ENCODE results near the gene RERE.

GRCh38 chr1:8569242-8569641 is 248.2 kb downstream of the RERE start:
- TF ChIP-seq TAF1 (IDR thresholded peaks at IDR 0.05; ENCODE audit: borderline replicate concordance, low read depth, low read length) (no peak), CTCF (IDR thresholded peaks at IDR 0.05) (no peak), USF2 (IDR thresholded peaks at IDR 0.05; ENCODE audit: borderline replicate concordance, low read depth, low read length) (no peak), EZH2phosphoT487 (IDR thresholded peaks at IDR 0.05; ENCODE audit: borderline replicate concordance, low read depth) (no peak)

Measured in SK-N-SH (cell line).